Measurements from ENCODE around the gene SLC10A1.

DNA sequence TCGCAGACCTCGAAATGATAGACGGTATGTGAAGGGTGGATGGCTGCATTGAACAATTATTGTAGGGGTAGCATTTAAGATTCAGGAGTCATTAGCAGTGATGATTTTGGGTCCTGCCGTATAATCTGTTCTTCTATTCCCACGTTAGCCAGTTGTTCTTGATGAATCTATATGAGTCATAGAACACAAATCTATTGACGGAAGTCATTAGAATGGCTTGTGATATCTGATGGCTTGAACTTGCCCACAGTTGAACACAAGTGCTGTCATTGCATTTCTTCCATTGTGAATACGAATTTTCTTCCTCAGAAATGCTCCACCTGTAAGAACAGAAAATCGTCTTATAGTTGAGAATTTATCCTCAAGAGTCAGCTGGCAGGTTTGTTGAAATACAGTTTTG is 28.2 kb downstream of the SLC10A1 start:
- TF ChIP-seq, protein P1, sequence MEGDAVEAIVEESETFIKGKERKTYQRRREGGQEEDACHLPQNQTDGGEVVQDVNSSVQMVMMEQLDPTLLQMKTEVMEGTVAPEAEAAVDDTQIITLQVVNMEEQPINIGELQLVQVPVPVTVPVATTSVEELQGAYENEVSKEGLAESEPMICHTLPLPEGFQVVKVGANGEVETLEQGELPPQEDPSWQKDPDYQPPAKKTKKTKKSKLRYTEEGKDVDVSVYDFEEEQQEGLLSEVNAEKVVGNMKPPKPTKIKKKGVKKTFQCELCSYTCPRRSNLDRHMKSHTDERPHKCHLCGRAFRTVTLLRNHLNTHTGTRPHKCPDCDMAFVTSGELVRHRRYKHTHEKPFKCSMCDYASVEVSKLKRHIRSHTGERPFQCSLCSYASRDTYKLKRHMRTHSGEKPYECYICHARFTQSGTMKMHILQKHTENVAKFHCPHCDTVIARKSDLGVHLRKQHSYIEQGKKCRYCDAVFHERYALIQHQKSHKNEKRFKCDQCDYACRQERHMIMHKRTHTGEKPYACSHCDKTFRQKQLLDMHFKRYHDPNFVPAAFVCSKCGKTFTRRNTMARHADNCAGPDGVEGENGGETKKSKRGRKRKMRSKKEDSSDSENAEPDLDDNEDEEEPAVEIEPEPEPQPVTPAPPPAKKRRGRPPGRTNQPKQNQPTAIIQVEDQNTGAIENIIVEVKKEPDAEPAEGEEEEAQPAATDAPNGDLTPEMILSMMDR (IDR thresholded peaks at IDR 0.05; ENCODE audit: low read depth, low read length, poor library complexity, severe bottlenecking): no peak
- TF ChIP-seq EZH2phosphoT487 (IDR thresholded peaks at IDR 0.05; ENCODE audit: borderline replicate concordance, low read length): no peak

Data from DOHH2 (cell line).